Lower leg skin (tissue), 3 donors: ENCODE data around the gene WDR20.

Source experiments
- POLR2A ChIP-seq, 2 donors: fragments of 450-650 bp; IDR thresholded peaks; one replicate each; pipeline ENCODE4 v1.6.1; 2016 to 2017; ENCODE audit warnings: antibody characterized with exemption in 2 of 2, mild to moderate bottlenecking in 1 of 2, moderate library complexity in 1 of 2
- TF ChIP-seq, protein P1 (sequence below), 3 donors: fragments of 450-650 bp; IDR thresholded peaks; one replicate each; pipeline ENCODE4 v1.5.1; 2016; ENCODE audit warnings: antibody characterized with exemption in 3 of 3, mild to moderate bottlenecking in 3 of 3, moderate library complexity in 2 of 3

DNA sequence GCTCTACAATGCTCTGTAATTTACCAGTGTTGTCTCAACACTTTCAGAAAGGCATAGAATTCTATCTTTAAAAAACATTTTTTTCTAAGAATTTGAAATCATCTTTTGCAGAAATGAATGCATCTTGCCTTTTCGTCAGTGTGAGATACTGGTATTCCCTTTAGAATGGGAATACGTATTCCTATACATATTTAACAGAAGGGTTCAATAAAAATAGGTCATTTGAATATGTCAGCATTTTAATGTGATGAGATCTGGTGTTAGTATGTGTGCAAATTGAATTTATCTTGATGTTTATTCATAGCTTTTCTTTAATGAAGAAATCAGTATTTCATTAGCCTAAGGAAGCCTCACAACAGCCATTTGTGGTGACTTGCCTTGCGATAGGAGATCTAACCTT is 44.2 kb downstream of the WDR20 start:
- TF ChIP-seq, protein P1, sequence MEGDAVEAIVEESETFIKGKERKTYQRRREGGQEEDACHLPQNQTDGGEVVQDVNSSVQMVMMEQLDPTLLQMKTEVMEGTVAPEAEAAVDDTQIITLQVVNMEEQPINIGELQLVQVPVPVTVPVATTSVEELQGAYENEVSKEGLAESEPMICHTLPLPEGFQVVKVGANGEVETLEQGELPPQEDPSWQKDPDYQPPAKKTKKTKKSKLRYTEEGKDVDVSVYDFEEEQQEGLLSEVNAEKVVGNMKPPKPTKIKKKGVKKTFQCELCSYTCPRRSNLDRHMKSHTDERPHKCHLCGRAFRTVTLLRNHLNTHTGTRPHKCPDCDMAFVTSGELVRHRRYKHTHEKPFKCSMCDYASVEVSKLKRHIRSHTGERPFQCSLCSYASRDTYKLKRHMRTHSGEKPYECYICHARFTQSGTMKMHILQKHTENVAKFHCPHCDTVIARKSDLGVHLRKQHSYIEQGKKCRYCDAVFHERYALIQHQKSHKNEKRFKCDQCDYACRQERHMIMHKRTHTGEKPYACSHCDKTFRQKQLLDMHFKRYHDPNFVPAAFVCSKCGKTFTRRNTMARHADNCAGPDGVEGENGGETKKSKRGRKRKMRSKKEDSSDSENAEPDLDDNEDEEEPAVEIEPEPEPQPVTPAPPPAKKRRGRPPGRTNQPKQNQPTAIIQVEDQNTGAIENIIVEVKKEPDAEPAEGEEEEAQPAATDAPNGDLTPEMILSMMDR (IDR thresholded peaks at IDR 0.05), result no peak
- TF ChIP-seq POLR2A (IDR thresholded peaks at IDR 0.05), result no peak
